CD14-positive monocyte (primary cell): ENCODE measurements around the gene FNDC3B. TPM values are rescaled to one million over a fixed set of nuclear protein-coding genes. Genes with fewer than 3 reads are reported as not detected.

Experiments used
- DNase-seq, 3 donors: peaks; one replicate each; pipeline ENCODE4 v3.0.0-alpha.2; 2011 to 2022
- H2AFZ ChIP-seq: 2 replicates; pipeline ENCODE4 v1.6.0; 2012; ENCODE audit warnings: mild to moderate bottlenecking, low read depth, low read length, inconsistent platforms; ENCODE audit not compliant: insufficient read depth, poor library complexity, severe bottlenecking
- H3K27ac ChIP-seq, 2 donors: 1 replicate in 1 of 2; 2 replicates in 1 of 2; pipeline ENCODE4 v1.5.1; 2012 to 2013; ENCODE audit warnings: low read length in 2 of 2, control low read depth in 1 of 2, inconsistent platforms in 1 of 2, low read depth in 1 of 2, mild to moderate bottlenecking in 1 of 2
- H3K27me3 ChIP-seq, 2 donors: one replicate each; pipeline versions ENCODE4 v1.6.0 to v1.6.1; 2011 to 2013; ENCODE audit warnings: low read length in 2 of 2; ENCODE audit not compliant: control insufficient read depth in 2 of 2, insufficient read depth in 2 of 2
- H3K36me3 ChIP-seq, 2 donors: replicated peaks in 1 of 2; 1 replicate in 1 of 2; 2 replicates in 1 of 2; pipeline versions ENCODE4 v1.5.1 to v1.6.1; 2012 to 2013; ENCODE audit warnings: low read length in 2 of 2, control low read depth in 1 of 2, inconsistent platforms in 1 of 2, mild to moderate bottlenecking in 1 of 2; ENCODE audit not compliant: insufficient read depth in 2 of 2, control insufficient read depth in 1 of 2
- H3K4me1 ChIP-seq, 2 donors: 1 replicate in 1 of 2; 2 replicates in 1 of 2; pipeline versions ENCODE4 v1.5.1 to v1.6.1; 2012 to 2013; ENCODE audit warnings: low read length in 2 of 2, control low read depth in 1 of 2, inconsistent platforms in 1 of 2, mild to moderate bottlenecking in 1 of 2, moderate library complexity in 1 of 2; ENCODE audit not compliant: insufficient read depth in 2 of 2, control insufficient read depth in 1 of 2
- H3K4me2 ChIP-seq: replicated peaks from 2 replicates; pipeline ENCODE3; 2012; ENCODE audit warnings: low read length, moderate library complexity, mild to moderate bottlenecking; ENCODE audit not compliant: poor library complexity, severe bottlenecking; ENCODE audit errors: extremely low read depth
- H3K4me3 ChIP-seq, 3 experiments: fragments of 200-600 bp in 1 of 3; sonication (generic) in 1 of 3; replicated peaks in 1 of 3; 1 replicate in 2 of 3; 2 replicates in 1 of 3; pipeline ENCODE4 v1.5.1; 2011 to 2013; ENCODE audit warnings: low read length in 3 of 3, mild to moderate bottlenecking in 3 of 3, control low read depth in 2 of 3, low read depth in 2 of 3, inconsistent platforms in 1 of 3, moderate library complexity in 1 of 3
- H3K79me2 ChIP-seq: 2 replicates; pipeline ENCODE4 v1.6.0; 2012; ENCODE audit warnings: mild to moderate bottlenecking, control low read depth, inconsistent platforms, low read length, moderate library complexity; ENCODE audit not compliant: insufficient read depth
- H3K9ac ChIP-seq: 2 replicates; pipeline ENCODE4 v1.6.0; 2017; ENCODE audit warnings: low read length, mild to moderate bottlenecking; ENCODE audit not compliant: insufficient read depth, poor library complexity, severe bottlenecking
- H3K9me3 ChIP-seq, 2 donors: replicated peaks in 1 of 2; 1 replicate in 1 of 2; 2 replicates in 1 of 2; pipeline versions ENCODE4 v1.5.1 to v1.6.1; 2012 to 2013; ENCODE audit warnings: low read length in 2 of 2, control low read depth in 1 of 2; ENCODE audit not compliant: control insufficient read depth in 1 of 2, insufficient read depth in 1 of 2
- H4K20me1 ChIP-seq: 2 replicates; pipeline ENCODE4 v1.6.0; 2012; ENCODE audit warnings: mild to moderate bottlenecking, low read length, control low read depth, moderate library complexity; ENCODE audit not compliant: insufficient read depth
- H3K27ac Mint-ChIP-seq, 7 donors: one replicate each; pipeline ENCODE4 v1.8.0; 2020; ENCODE audit warnings: mild to moderate bottlenecking in 7 of 7, mixed read lengths in 7 of 7, moderate library complexity in 6 of 7, inconsistent platforms in 2 of 7
- H3K27me3 Mint-ChIP-seq, 3 donors: one replicate each; pipeline ENCODE4 v1.8.0; 2021 to 2022; ENCODE audit warnings: low read depth in 3 of 3, mild to moderate bottlenecking in 3 of 3, mixed read lengths in 3 of 3, moderate library complexity in 3 of 3, inconsistent platforms in 1 of 3
- H3K36me3 Mint-ChIP-seq, 2 donors: one replicate each; pipeline ENCODE4 v1.8.0; 2020; ENCODE audit warnings: mixed read lengths in 2 of 2, inconsistent platforms in 1 of 2, mild to moderate bottlenecking in 1 of 2
- H3K4me1 Mint-ChIP-seq: one replicate; pipeline ENCODE4 v1.8.0; 2020; ENCODE audit warnings: mild to moderate bottlenecking, mixed read lengths
- H3K4me3 Mint-ChIP-seq, 2 donors: one replicate each; pipeline ENCODE4 v1.8.0; 2020; ENCODE audit warnings: mild to moderate bottlenecking in 2 of 2, mixed read lengths in 2 of 2, moderate library complexity in 1 of 2
- H3K9me3 Mint-ChIP-seq, 7 donors: one replicate each; pipeline ENCODE4 v1.8.0; 2020 to 2022; ENCODE audit warnings: mixed read lengths in 7 of 7, mild to moderate bottlenecking in 6 of 7, moderate library complexity in 6 of 7, inconsistent platforms in 2 of 7
- CTCF ChIP-seq: fragments of 200-600 bp; IDR thresholded peaks from one replicate; pipeline ENCODE4 v1.8.0; 2022; ENCODE audit warnings: antibody characterized with exemption, mild to moderate bottlenecking
- WGBS: methylation state at CpG from one replicate; pipeline ENCODE4 v1.1.5; 2013; ENCODE audit warnings: missing lambda C conversion rate; ENCODE audit not compliant: insufficient coverage; 5-methylcytosine and 5-hydroxymethylcytosine counted together
- intact Hi-C, 2 donors: fragments of 100-400 bp; cut with micrococcal nuclease; formaldehyde crosslinking; loops; one replicate each; pipeline versions ENCODE4 v1.15.0 to v1.15.1; 2023
- polyA plus RNA-seq, 3 donors: library from polyadenylated mRNA; depleted of rRNA in 1 of 3; unstranded in 2 of 3; stranded (reverse) in 1 of 3; fragments of 300-500 nt in 2 of 3; fragments of >200 nt in 1 of 3; fragmentation: Illumina TruSeq in 2 of 3; gene quantifications; 1 replicate in 2 of 3; 2 replicates in 1 of 3; pipeline ENCODE4 v1.2.3, GENCODE V29; 2012 to 2021

Gene FNDC3B
- polyA plus RNA-seq, 3 donors = 19.6 to 36.1 (median 25.7) TPM

GRCh38 chr3:172343117-172343516 lies 303.7 kb downstream of the FNDC3B start:
- intact Hi-C loops = no loop called here
- H3K9me3 Mint-ChIP-seq = no peaks in the 10 kb centered on the region

GRCh38 chr3:172343979-172344378 lies 304.6 kb downstream of the FNDC3B start:
- no peaks in the 10 kb centered on the region for H3K79me2 ChIP-seq
- no peak overlapping the region for H3K27ac Mint-ChIP-seq
- intact Hi-C loops = no loop called here
- peaks cover 90 to 99% of the 10 kb centered on the region in 2 donors for H3K36me3 ChIP-seq
- no peak overlapping the region for H3K4me2 ChIP-seq
- no peaks in the 10 kb centered on the region for H3K27me3 ChIP-seq
- TF ChIP-seq CTCF = no peak
- no peak overlapping the region for H3K4me3 Mint-ChIP-seq
- no peak overlapping the region for H3K4me3 ChIP-seq
- DNase-seq = no peak
- H3K27ac ChIP-seq = no peak overlapping the region
- no peaks in the 10 kb centered on the region for H3K27me3 Mint-ChIP-seq
- no peaks in the 10 kb centered on the region for H3K4me1 ChIP-seq
- no peaks in the 10 kb centered on the region for H3K9me3 Mint-ChIP-seq
- WGBS = 100% methylated on average over 6 of the region's 12 CpGs
- H3K9me3 ChIP-seq = no peaks in the 10 kb centered on the region
- peaks cover 80 to 96% of the 10 kb centered on the region in 2 donors for H3K36me3 Mint-ChIP-seq
- peaks cover 7% of the 10 kb centered on the region for H4K20me1 ChIP-seq
- no peak overlapping the region for H3K9ac ChIP-seq
- H2AFZ ChIP-seq = no peak overlapping the region
- no peaks in the 10 kb centered on the region for H3K4me1 Mint-ChIP-seq

More at GRCh38 chr3:172343117-172343516, 303.7 kb downstream of the FNDC3B start:
- Mint-ChIP-seq H3K4me1 (no peaks in the 10 kb centered on the region), H3K36me3 (peaks cover 79 to 96% of the 10 kb centered on the region in 2 donors), H3K27me3 (no peaks in the 10 kb centered on the region), H3K27ac (peak overlapping the region in 4 of 7 donors; percentile 13 to 65 (median 50)), H3K4me3 (no peak overlapping the region)
- Histone ChIP-seq H3K4me2 (no peak overlapping the region), H3K36me3 (peaks cover 87 to 99% of the 10 kb centered on the region in 2 donors), H4K20me1 (peaks cover 7% of the 10 kb centered on the region), H2AFZ (no peak overlapping the region), H3K27me3 (no peaks in the 10 kb centered on the region), H3K27ac (peak overlapping the region in 1 of 2 donors; percentile 17), H3K4me1 (no peaks in the 10 kb centered on the region), H3K79me2 (no peaks in the 10 kb centered on the region), H3K4me3 (no peak overlapping the region), H3K9me3 (no peaks in the 10 kb centered on the region), H3K9ac (no peak overlapping the region)
- no peak for DNase-seq
- no CpG with 5 or more reads among the region's 3 CpGs for WGBS
- TF ChIP-seq CTCF = no peak
